Muscle of back (tissue), 11 donors: ENCODE data around the gene IKZF2. TPM values are rescaled to one million over a fixed set of nuclear protein-coding genes. Genes with fewer than 3 reads are reported as not detected.
"Not testable (repeated sequence)": the region's sequence is repeated elsewhere in the genome, so short reads cannot be mapped to it uniquely, and the experiment has no call there.

Experiments used
- DNase-seq, 3 donors: peaks; one replicate each; pipeline versions ENCODE4 v3.0.0 to v3.0.0-alpha.2; 2013
- polyA plus RNA-seq, 10 donors: library from polyadenylated mRNA; unstranded; fragments of 120-200 nt; gene quantifications; one replicate each; pipeline ENCODE4 v1.2.1, GENCODE V29; 2013; ENCODE audit not compliant: insufficient read length in 10 of 10

The IKZF2 gene
- polyA plus RNA-seq, 10 donors = 3.0 to 5.4 (median 3.8) TPM

GRCh38 chr2:213043566-213043965 lies 107.8 kb downstream of the IKZF2 start:
- DNase-seq = no peak

GRCh38 chr2:213042262-213042661 lies 109.2 kb downstream of the IKZF2 start:
- DNase-seq = no peak

- no peak for DNase-seq
These were observed 114.6 kb downstream of the IKZF2 start for GRCh38 chr2:213036836-213037235.

GRCh38 chr2:213034585-213034984 lies 116.8 kb downstream of the IKZF2 start:
- no peak for DNase-seq

GRCh38 chr2:213032607-213033006 lies 118.8 kb downstream of the IKZF2 start:
- DNase-seq = no peak

- no peak for DNase-seq
These were observed 128.4 kb downstream of the IKZF2 start for GRCh38 chr2:213022987-213023386.

GRCh38 chr2:213021971-213022899 lies 129.2 kb downstream of the IKZF2 start:
- no peak for DNase-seq

- DNase-seq = not testable (repeated sequence)
These were observed 130.5 kb downstream of the IKZF2 start for GRCh38 chr2:213020913-213021312.

GRCh38 chr2:213020268-213020667 lies 131.1 kb downstream of the IKZF2 start:
- DNase-seq = no peak

GRCh38 chr2:213019368-213019767 lies 132.0 kb downstream of the IKZF2 start:
- no peak for DNase-seq

- no peak for DNase-seq
These were observed 133.0 kb downstream of the IKZF2 start for GRCh38 chr2:213018340-213018901.

GRCh38 chr2:213017404-213017803 lies 134.0 kb downstream of the IKZF2 start:
- no peak for DNase-seq

- DNase-seq = no peak
These were observed 134.4 kb downstream of the IKZF2 start for GRCh38 chr2:213016984-213017351.

- DNase-seq = no peak
These were observed 135.0 kb downstream of the IKZF2 start for GRCh38 chr2:213016166-213016983.

- DNase-seq = no peak
These were observed 135.8 kb downstream of the IKZF2 start for GRCh38 chr2:213015387-213016165.

GRCh38 chr2:213013979-213014378 lies 137.4 kb downstream of the IKZF2 start:
- no peak for DNase-seq

GRCh38 chr2:213011505-213011904 lies 139.9 kb downstream of the IKZF2 start:
- DNase-seq = no peak

- DNase-seq = no peak
These were observed 141.2 kb downstream of the IKZF2 start for GRCh38 chr2:213010106-213010779.

GRCh38 chr2:213007290-213007838 lies 144.0 kb downstream of the IKZF2 start:
- DNase-seq = no peak

- no peak for DNase-seq
These were observed 147.1 kb downstream of the IKZF2 start for GRCh38 chr2:213004197-213004821.
